Panc1 (cell line): Measurements from ENCODE around the gene IQSEC1.

Experiments used
- REST ChIP-seq, 2 experiments: IDR thresholded peaks; 2 replicates each; pipeline ENCODE4 v1.6.1; 2011 to 2012; ENCODE audit warnings: low read depth in 2 of 2, control low read depth in 1 of 2, low read length in 1 of 2, mild to moderate bottlenecking in 1 of 2, moderate library complexity in 1 of 2; ENCODE audit not compliant: insufficient read depth in 1 of 2
- TF ChIP-seq, protein P1 (sequence below): fragments of 450-650 bp; IDR thresholded peaks from 2 replicates; pipeline ENCODE4 v1.5.1; 2017; ENCODE audit warnings: mild to moderate bottlenecking

- TF ChIP-seq REST (IDR thresholded peaks at IDR 0.05; ENCODE audit: insufficient read depth in 1 of 2, low read depth in 2 of 2, low read length in 1 of 2), result no peak
- TF ChIP-seq, protein P1, sequence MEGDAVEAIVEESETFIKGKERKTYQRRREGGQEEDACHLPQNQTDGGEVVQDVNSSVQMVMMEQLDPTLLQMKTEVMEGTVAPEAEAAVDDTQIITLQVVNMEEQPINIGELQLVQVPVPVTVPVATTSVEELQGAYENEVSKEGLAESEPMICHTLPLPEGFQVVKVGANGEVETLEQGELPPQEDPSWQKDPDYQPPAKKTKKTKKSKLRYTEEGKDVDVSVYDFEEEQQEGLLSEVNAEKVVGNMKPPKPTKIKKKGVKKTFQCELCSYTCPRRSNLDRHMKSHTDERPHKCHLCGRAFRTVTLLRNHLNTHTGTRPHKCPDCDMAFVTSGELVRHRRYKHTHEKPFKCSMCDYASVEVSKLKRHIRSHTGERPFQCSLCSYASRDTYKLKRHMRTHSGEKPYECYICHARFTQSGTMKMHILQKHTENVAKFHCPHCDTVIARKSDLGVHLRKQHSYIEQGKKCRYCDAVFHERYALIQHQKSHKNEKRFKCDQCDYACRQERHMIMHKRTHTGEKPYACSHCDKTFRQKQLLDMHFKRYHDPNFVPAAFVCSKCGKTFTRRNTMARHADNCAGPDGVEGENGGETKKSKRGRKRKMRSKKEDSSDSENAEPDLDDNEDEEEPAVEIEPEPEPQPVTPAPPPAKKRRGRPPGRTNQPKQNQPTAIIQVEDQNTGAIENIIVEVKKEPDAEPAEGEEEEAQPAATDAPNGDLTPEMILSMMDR, result no peak
Observed at GRCh38 chr3:13011573-13012220, 61.5 kb downstream of the IQSEC1 start.
